Epithelial cell of proximal tubule (primary cell): ENCODE data around the gene ARID3C. TPM values are rescaled to one million over a fixed set of nuclear protein-coding genes. Genes with fewer than 3 reads are reported as not detected.

Experiments
- DNase-seq: peaks from one replicate; pipeline ENCODE4 v3.0.0-alpha.2; 2011; ENCODE audit warnings: low read depth
- H3K4me3 ChIP-seq: 2 replicates; pipeline ENCODE4 v1.5.1; 2011; ENCODE audit warnings: low read depth, mild to moderate bottlenecking, low read length
- CTCF ChIP-seq: conservative IDR thresholded peaks from 2 replicates; pipeline ENCODE4 v1.5.1; 2012; ENCODE audit warnings: low read depth, mild to moderate bottlenecking, low read length
- total RNA-seq: library from RNA; depleted of rRNA; stranded (reverse); fragments of >200 nt; gene quantifications from 2 replicates; pipeline ENCODE4 v1.2.3, GENCODE V29; 2015

Gene ARID3C
- total RNA-seq, 1 donor from 2014 or later, result not detected

GRCh38 chr9:34574571-34574970 lies 54.3 kb downstream of the ARID3C start:
- no peak for TF ChIP-seq CTCF

GRCh38 chr9:34573599-34574325 lies 55.1 kb downstream of the ARID3C start:
- DNase-seq, result no peak
- no peak for TF ChIP-seq CTCF
- H3K4me3 ChIP-seq, result no peak overlapping the region

More at GRCh38 chr9:34574571-34574970, 54.3 kb downstream of the ARID3C start:
- DNase-seq, result no peak
- H3K4me3 ChIP-seq, result no peak overlapping the region

- no peak overlapping the region for H3K4me3 ChIP-seq
- no peak for TF ChIP-seq CTCF
- no peak for DNase-seq
Measured at GRCh38 chr9:34572628-34573027, 56.2 kb downstream of the ARID3C start.

- H3K4me3 ChIP-seq, result no peak overlapping the region
- no peak for DNase-seq
- TF ChIP-seq CTCF, result no peak
Measured at GRCh38 chr9:34572092-34572491, 56.8 kb downstream of the ARID3C start.

GRCh38 chr9:34571481-34571810 lies 57.4 kb downstream of the ARID3C start:
- no peak for TF ChIP-seq CTCF
- no peak overlapping the region for H3K4me3 ChIP-seq

More at GRCh38 chr9:34571481-34571810, 57.4 kb downstream of the ARID3C start:
- DNase-seq, result no peak

Other genes starting within 250 kb of the ARID3C start
- gene FAM219A, start 170.5 kb downstream of the ARID3C start, total RNA-seq, result 19.9 and 30.7 TPM in 2 replicates
- 0.06 TPM in 1 of 2 replicates, not detected in the other for gene DNAI1, start 170.3 kb downstream of the ARID3C start, total RNA-seq
- gene ENHO, start 106.1 kb downstream of the ARID3C start, total RNA-seq, result 0.22 and 0.75 TPM in 2 replicates
- gene CNTFR, start 39.3 kb downstream of the ARID3C start, total RNA-seq, result not detected in 2 replicates
- 23.9 and 31.5 TPM in 2 replicates for gene RPP25L, start 17.0 kb downstream of the ARID3C start, total RNA-seq
- 90.6 and 150 TPM in 2 replicates for gene DCTN3, start 8.6 kb downstream of the ARID3C start, total RNA-seq
- gene SIGMAR1, start 8.7 kb upstream of the ARID3C start, total RNA-seq, result 97.9 and 178 TPM in 2 replicates
- 20.3 and 24.5 TPM in 2 replicates for gene GALT, start 17.6 kb upstream of the ARID3C start, total RNA-seq
- gene IL11RA, start 23.1 kb upstream of the ARID3C start, total RNA-seq, result 1.8 and 4.7 TPM in 2 replicates
- gene CCL27, start 33.6 kb upstream of the ARID3C start, total RNA-seq, result not detected in 2 replicates
- not detected in 2 replicates for gene CCL19, start 62.2 kb upstream of the ARID3C start, total RNA-seq
- not detected in 2 replicates for gene CCL21, start 81.1 kb upstream of the ARID3C start, total RNA-seq